ENCODE results near the gene ISLR2.

Gene ISLR2

DNA sequence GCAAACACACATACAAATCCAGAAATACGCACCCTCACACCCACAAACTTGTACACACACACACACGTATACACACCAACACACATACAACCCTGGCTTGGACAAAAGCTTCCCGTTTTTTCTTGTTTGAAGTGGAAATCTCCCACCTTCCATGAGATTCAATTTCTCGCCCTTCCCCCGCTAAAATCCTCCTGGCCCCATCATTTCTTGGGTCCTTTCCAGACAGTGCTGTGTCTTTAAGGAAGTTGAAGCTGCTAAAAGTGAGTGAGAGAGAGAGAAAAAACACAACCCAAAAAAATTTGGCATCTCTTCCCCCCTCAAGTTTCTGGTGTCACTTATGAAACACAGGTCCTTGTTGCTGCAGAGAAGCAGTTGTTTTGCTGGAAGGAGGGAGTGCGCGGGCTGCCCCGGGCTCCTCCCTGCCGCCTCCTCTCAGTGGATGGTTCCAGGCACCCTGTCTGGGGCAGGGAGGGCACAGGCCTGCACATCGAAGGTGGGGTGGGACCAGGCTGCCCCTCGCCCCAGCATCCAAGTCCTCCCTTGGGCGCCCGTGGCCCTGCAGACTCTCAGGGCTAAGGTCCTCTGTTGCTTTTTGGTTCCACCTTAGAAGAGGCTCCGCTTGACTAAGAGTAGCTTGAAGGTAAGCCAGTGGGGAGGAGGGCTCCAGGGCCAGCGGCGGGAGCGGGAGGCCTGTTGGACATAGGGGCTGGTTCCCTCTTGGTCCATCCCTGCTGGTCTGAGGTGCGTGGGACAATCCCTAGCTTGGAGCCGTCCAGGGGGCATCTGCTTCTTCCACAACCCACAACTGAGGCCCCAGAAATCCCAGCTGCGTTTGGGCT, 43.2 kb downstream of the ISLR2 start, which contains the start of gene ISLR:
ISLR (plus strand) TSS at position 331 of the 839 bp plus-strand sequence. CDS start 1,149 bp downstream, outside the sequence.
- H3K4me3 ChIP-seq (ENCODE audit: low read depth, low read length), result no peak within 1 kb of the TSS
- no peak for DNase-seq (ENCODE audit: low read depth)

DNA sequence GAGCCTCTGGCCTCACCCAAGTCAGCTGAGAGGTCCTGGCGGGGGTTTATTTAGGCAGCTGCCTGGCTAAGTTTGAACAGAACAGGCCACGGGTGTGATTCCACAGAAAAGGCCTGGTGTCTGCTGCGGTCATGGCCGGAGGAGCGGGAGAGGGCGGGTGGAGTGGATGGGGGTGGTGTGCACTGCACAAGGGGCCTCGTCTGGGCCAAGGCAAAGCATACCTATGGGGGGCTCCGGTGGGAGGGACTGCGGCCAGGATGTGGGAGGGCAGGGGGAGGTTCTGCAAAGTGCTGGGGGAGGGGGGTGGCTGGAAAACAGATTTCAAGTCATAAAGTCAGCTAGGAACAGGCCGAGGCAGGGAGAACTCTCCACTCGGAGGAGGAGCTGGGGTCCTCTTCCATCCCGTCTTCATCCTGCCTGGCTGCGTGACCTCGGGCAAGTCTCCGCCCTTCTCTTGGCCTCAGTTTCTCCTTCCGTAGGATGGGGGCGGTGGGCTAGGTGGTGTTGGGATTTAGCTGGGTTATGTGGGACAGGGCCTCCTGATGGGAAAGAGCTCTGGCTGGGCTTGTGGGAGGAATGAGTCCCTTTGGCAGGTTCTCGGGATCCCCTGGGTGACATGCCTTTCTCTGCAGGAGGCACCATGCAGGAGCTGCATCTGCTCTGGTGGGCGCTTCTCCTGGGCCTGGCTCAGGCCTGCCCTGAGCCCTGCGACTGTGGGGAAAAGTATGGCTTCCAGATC, 44.0 kb downstream of the ISLR2 start:
- DNase-seq (ENCODE audit: low read depth), result no peak
- H3K4me3 ChIP-seq (ENCODE audit: low read depth, low read length), result no peak overlapping the region

DNA sequence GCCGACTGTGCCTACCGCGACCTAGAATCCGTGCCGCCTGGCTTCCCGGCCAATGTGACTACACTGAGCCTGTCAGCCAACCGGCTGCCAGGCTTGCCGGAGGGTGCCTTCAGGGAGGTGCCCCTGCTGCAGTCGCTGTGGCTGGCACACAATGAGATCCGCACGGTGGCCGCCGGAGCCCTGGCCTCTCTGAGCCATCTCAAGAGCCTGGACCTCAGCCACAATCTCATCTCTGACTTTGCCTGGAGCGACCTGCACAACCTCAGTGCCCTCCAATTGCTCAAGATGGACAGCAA, 44.5 kb downstream of the ISLR2 start:
- DNase-seq (ENCODE audit: low read depth), result no peak
- H3K4me3 ChIP-seq (ENCODE audit: low read depth, low read length), result no peak overlapping the region

DNA sequence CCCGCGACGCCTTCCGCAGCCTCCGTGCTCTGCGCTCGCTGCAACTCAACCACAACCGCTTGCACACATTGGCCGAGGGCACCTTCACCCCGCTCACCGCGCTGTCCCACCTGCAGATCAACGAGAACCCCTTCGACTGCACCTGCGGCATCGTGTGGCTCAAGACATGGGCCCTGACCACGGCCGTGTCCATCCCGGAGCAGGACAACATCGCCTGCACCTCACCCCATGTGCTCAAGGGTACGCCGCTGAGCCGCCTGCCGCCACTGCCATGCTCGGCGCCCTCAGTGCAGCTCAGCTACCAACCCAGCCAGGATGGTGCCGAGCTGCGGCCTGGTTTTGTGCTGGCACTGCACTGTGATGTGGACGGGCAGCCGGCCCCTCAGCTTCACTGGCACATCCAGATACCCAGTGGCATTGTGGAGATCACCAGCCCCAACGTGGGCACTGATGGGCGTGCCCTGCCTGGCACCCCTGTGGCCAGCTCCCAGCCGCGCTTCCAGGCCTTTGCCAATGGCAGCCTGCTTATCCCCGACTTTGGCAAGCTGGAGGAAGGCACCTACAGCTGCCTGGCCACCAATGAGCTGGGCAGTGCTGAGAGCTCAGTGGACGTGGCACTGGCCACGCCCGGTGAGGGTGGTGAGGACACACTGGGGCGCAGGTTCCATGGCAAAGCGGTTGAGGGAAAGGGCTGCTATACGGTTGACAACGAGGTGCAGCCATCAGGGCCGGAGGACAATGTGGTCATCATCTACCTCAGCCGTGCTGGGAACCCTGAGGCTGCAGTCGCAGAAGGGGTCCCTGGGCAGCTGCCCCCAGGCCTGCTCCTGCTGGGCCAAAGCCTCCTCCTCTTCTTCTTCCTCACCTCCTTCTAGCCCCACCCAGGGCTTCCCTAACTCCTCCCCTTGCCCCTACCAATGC, 45.1 kb downstream of the ISLR2 start:
- DNase-seq (ENCODE audit: low read depth), result no peak
- no peak overlapping the region for H3K4me3 ChIP-seq (ENCODE audit: low read depth, low read length)

DNA sequence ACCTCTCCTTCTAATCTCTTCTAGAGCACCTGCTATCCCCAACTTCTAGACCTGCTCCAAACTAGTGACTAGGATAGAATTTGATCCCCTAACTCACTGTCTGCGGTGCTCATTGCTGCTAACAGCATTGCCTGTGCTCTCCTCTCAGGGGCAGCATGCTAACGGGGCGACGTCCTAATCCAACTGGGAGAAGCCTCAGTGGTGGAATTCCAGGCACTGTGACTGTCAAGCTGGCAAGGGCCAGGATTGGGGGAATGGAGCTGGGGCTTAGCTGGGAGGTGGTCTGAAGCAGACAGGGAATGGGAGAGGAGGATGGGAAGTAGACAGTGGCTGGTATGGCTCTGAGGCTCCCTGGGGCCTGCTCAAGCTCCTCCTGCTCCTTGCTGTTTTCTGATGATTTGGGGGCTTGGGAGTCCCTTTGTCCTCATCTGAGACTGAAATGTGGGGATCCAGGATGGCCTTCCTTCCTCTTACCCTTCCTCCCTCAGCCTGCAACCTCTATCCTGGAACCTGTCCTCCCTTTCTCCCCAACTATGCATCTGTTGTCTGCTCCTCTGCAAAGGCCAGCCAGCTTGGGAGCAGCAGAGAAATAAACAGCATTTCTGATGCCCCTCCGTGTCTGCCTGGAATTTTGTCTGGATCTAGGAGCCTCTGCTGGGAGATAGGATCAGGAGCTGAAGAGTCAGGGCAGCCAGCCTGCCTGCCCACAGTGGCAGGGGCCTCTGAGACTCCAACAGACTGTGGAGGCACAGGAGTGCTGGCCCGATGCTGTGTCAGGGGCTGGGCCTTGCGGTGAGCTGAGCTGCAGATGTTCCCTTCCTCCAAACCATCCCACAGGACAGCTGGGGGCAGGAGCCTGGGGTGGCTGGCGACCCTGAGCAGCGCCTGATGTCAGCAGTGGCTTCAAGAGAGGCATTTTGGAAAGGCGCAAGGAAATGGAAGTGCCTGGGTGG, 46.2 kb downstream of the ISLR2 start:
- DNase-seq (ENCODE audit: low read depth), result no peak
- no peak overlapping the region for H3K4me3 ChIP-seq (ENCODE audit: low read depth, low read length)

DNA sequence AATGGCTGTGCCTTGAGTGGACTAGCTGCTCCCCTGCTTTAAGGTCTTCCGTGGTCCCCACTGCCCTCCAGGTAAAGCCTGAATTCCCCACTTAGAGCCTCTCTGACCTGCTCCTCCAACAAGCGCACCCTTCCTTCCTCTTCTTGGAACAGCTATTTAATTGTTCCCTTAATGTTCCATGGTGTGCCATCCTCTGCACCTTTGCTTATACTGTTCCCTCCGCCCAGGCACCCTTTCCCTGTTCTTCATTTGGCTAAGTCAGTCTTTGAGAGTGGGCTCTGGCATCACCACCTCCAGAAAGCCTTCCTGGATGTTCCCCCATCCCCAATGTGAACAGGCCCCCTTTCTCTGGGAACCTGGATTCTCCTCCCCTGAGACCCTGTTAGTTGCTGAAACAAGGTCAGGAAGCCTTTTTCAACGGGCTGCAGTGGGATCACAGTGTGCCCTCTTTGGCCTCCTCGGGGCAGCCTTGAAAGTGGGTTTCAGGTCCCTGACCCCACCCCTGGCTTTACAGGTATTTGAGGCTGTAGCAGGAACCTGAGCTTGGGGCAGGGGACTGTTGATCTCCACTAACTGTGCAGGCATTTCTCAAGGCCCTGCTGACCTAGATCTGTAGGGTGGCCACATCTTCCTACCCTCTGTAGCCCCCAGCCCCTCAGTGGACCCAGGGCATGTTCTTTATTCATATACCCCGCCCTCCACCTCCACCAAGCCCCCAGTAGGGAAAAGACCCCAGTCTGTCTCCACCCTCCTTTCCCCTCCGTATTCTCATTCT, 48.1 kb downstream of the ISLR2 start:
- no peak overlapping the region for H3K4me3 ChIP-seq (ENCODE audit: low read depth, low read length)
- DNase-seq (ENCODE audit: low read depth), result no peak

DNA sequence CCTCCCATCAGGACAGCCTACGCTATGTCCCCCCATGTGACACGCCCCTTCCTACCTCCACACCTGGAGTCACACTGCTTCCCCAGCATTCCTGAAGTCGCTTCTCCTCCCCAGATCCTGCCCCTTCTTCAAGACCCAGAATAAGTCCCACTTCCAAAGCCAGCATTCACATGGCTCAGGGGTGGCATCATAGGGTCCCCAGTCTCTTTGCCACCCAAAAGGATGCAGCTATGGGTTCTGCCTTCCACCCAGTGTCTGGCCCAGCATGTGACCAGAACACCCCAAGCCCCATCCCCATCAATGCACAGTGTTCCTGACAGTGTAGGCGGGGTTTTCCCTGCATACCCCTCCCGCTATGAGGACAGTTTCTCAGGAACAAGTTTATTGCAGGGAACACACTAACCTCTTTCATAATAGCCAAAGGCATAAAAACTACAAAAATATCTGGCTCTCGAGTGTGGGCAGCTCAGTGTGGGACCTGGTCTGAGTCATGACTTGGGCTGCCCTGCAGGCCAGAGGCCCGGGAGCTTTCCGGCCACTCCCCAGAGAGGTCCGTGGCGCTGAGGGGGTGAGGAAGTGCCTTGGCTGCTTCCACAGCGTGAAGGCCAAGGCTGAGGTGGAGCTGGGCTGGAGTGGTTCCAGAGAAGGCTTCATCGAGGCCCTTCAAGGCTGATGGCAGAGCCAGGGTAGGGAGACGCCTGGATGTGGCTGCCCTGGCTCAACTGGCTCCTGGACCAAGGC, 48.9 kb downstream of the ISLR2 start:
- DNase-seq (ENCODE audit: low read depth), result no peak
- H3K4me3 ChIP-seq (ENCODE audit: low read depth, low read length), result no peak overlapping the region

DNA sequence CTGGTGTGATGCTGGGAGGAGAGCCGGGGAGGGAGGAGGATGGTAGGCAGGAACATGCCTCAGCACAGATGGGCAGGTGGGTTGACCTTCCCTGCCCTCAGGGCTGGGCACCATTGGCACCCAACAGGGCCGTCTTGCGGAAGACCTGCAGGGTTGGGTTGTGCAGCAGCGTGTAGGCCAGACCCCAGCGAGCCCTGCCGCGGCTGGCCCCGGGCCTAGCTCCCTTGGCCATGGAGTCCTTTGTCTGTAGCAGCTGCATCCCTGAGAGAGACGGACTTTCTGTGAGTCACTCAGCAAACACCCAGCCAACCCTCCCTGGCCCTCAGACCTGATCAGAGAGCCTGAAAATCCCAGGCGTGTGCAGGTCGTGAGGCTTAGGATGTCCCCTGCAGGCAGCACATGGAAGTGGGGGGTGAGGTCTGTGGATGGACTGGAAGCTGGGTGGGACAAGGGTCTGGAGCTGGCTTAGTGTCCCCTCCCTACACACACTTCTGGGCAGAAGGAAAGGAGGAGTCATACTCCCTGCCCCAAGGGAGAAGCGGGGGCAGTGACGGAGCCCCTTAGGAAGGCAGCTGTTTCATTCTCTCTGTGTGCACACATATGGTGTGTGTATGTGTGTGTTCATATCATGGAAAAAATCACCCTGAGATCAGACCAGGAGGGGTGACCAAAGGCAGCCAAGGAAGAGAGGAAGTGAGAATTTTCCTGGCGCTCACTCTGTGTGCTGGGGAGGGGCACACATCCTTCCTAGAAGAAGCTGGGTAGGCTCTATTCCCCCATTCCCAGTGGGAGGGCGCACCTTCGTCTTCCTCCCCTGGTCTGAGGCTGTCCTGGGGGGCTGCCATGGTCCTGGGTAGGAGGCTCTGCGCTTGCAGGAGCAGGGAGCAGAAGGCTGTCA, 49.8 kb downstream of the ISLR2 start:
- no peak for DNase-seq (ENCODE audit: low read depth)
- H3K4me3 ChIP-seq (ENCODE audit: low read depth, low read length), result no peak overlapping the region

DNA sequence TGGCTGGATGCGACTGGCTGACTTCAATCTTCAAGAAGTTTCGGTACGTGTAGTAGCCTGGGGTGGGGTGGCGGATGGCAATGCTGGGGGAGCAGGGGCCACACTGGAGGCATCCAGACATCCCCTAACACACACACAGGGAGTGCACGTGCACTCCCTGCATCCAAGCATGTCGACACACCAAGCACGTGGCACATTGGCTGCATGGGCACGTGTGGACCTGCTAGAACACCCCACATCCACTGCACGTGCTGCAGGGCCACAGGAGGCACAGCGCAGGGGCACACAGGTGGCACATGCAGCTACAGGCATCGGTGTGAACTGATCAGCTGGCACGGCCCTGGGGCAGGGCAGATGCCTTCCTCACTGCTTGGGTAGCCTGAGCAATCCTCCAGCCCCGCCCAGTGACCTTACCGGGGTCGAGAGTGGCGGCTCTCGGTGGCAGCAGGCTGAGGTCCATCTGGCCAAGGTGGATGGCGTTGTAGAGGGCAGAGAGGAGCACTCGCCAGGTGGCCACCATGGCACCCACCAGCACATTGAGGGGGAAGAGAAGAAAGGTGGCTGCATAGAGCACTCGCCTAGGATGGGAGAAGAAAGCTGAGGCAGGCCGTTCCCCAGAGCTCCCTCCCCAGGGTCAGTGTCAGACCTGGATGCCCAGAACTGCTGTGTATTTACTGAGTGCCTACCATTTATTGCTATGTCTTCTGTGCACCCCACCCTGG, 50.7 kb downstream of the ISLR2 start:
- DNase-seq (ENCODE audit: low read depth), result no peak
- H3K4me3 ChIP-seq (ENCODE audit: low read depth, low read length), result no peak overlapping the region

DNA sequence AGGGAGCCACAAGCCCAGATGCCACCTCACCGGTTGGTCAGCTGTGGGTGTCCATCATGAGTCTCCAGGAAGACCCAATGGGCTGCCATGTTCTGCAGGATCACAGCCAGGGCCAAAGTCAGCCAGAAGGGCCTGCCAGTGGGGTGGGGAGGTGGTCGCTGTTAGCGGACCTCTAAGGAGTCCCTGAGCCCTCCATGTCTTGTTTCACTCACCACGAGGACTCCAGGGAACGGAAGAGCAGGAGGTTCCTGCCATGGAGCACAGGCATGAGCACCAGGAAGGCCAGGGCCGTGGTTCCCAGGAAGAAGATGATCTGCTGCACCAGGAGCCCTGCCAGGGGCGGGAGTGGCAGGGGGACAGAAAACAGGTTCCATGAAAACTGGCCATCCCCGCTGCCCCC, 51.7 kb downstream of the ISLR2 start:
- no peak overlapping the region for H3K4me3 ChIP-seq (ENCODE audit: low read depth, low read length)
- no peak for DNase-seq (ENCODE audit: low read depth)

DNA sequence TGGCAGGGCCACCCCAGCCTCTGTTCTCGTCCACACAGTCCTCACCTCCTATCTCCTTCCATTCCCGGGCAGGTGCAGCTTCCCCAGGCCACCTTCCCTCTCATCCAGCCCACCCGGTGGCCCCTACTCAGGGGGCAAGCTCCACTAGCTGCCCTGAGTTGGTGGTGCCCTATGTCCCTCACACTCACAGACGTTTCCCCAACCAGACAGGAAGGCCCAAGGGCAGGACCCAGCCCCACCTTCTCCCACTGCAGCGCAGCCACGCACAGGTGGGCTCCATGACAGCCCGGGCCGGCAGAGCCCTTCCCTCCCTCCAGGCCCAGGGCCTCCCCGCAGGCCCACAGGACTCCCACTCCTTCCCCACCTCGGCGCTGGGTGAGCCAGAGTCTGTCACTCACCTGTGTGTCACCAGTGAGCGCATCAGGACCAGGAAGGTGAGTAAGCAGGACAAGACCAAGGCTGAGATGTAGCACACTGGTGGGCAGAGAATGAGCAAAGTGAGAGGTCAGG, 54.3 kb downstream of the ISLR2 start:
- no peak overlapping the region for H3K4me3 ChIP-seq (ENCODE audit: low read depth, low read length)
- no peak for DNase-seq (ENCODE audit: low read depth)

DNA sequence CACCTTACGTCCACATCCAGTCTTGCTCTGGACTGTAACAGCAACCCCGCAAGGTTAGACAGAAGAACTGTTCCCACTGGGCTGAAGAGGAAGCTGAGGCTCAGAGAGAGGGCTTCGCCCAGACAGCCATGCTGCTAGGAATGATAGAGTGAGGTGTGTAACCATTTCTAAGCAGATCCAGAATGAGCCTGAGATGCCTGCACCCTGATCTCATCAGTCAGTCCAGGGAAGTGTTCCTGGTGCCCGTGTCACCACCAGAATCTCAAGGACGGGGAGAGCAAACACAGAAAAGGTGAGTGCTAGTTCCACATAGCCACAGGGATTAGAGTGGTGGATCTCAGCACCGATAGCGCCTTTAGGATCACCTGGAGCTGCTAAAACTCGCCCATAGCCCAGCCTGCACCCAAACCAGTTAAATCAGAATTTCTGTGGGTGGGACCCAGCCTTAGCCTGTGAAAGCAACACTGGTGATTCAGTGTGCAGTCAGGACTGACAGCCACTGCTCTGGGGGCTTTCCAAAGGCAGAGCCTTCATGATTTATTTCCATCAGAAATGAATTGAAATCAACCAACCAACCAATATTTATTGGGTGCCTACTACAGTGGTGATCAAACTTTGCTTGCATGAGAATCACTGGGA, 55.4 kb downstream of the ISLR2 start:
- DNase-seq (ENCODE audit: low read depth), result no peak
- H3K4me3 ChIP-seq (ENCODE audit: low read depth, low read length), result no peak overlapping the region
